ENCODE results near the gene TAX1BP1.
A peak's percentile ranks its signal among the peaks of the same experiment; 100 is the strongest.
"Not testable (repeated sequence)": the region's sequence is repeated elsewhere in the genome, so short reads cannot be mapped to it uniquely, and the experiment has no call there.

Gene TAX1BP1

GRCh38 chr7:27846388-27846787 lies 106.4 kb downstream of the TAX1BP1 start:
- no peak for DNase-seq

GRCh38 chr7:27850531-27850930 lies 110.6 kb downstream of the TAX1BP1 start:
- DNase-seq, result no peak

- DNase-seq, result not testable (repeated sequence)
Observed at GRCh38 chr7:27856703-27857485, 116.9 kb downstream of the TAX1BP1 start.

- peak; percentile 59 to 61 for DNase-seq
Observed at GRCh38 chr7:27860800-27861199, 120.8 kb downstream of the TAX1BP1 start.

GRCh38 chr7:27861747-27862146 lies 121.8 kb downstream of the TAX1BP1 start:
- no peak for DNase-seq

GRCh38 chr7:27863880-27864279 lies 123.9 kb downstream of the TAX1BP1 start:
- no peak for DNase-seq

- no peak for DNase-seq
Observed at GRCh38 chr7:27866256-27866655, 126.3 kb downstream of the TAX1BP1 start.

- no peak for DNase-seq
Observed at GRCh38 chr7:27866828-27867672, 127.1 kb downstream of the TAX1BP1 start.

- peak in 1 of 2 donors; percentile 3 for DNase-seq
Observed at GRCh38 chr7:27868131-27868550, 128.2 kb downstream of the TAX1BP1 start.

- DNase-seq, result no peak
Observed at GRCh38 chr7:27869056-27869455, 129.1 kb downstream of the TAX1BP1 start.

GRCh38 chr7:27870595-27870994 lies 130.6 kb downstream of the TAX1BP1 start:
- no peak for DNase-seq

GRCh38 chr7:27871086-27871485 lies 131.1 kb downstream of the TAX1BP1 start:
- no peak for DNase-seq

GRCh38 chr7:27871866-27872265 lies 131.9 kb downstream of the TAX1BP1 start:
- DNase-seq, result no peak

- DNase-seq, result no peak
Observed at GRCh38 chr7:27872356-27873275, 132.7 kb downstream of the TAX1BP1 start.

GRCh38 chr7:27873981-27874957 lies 134.3 kb downstream of the TAX1BP1 start:
- no peak for DNase-seq

GRCh38 chr7:27875061-27875460 lies 135.1 kb downstream of the TAX1BP1 start:
- DNase-seq, result no peak

GRCh38 chr7:27875832-27876231 lies 135.9 kb downstream of the TAX1BP1 start:
- DNase-seq, result no peak

- DNase-seq, result no peak
Observed at GRCh38 chr7:27876756-27877155, 136.8 kb downstream of the TAX1BP1 start.

Measured in inflammatory macrophage (primary cell).